SJSA1 (cell line): Measurements from ENCODE around the gene TOR1A. TPM values are rescaled to one million over a fixed set of nuclear protein-coding genes. Genes with fewer than 3 reads are reported as not detected.

Experiments
- DNase-seq, 2 experiments: peaks; one replicate each; pipeline ENCODE4 v3.0.0-alpha.2; 2015 to 2020; ENCODE audit warnings: low spot score in 2 of 2, low read depth in 1 of 2
- H3K27ac ChIP-seq: fragments of 250-450 bp; sonication (Bioruptor Pico); 2 replicates; pipeline ENCODE4 v1.5.1; 2020; ENCODE audit warnings: mild to moderate bottlenecking, moderate library complexity
- H3K27me3 ChIP-seq: fragments of 250-450 bp; sonication (Bioruptor Pico); replicated peaks from 2 replicates; pipeline ENCODE4 v1.5.1; 2020; ENCODE audit warnings: mild to moderate bottlenecking, moderate library complexity
- H3K36me3 ChIP-seq: fragments of 250-450 bp; sonication (Bioruptor Pico); 2 replicates; pipeline ENCODE4 v1.5.1; 2020; ENCODE audit warnings: mild to moderate bottlenecking
- H3K4me1 ChIP-seq: fragments of 250-450 bp; sonication (Bioruptor Pico); replicated peaks from 2 replicates; pipeline ENCODE4 v1.6.1; 2021; ENCODE audit warnings: mild to moderate bottlenecking
- H3K4me3 ChIP-seq: fragments of 250-450 bp; sonication (Bioruptor Pico); 2 replicates; pipeline ENCODE4 v1.5.1; 2020; ENCODE audit warnings: mild to moderate bottlenecking
- H3K9me3 ChIP-seq: fragments of 250-450 bp; sonication (Bioruptor Pico); replicated peaks from 2 replicates; pipeline ENCODE4 v1.5.1; 2020; ENCODE audit warnings: mild to moderate bottlenecking
- total RNA-seq: library from RNA; depleted of rRNA; stranded (reverse); fragments of >200 nt; shearing (Covaris generic); gene quantifications from 2 replicates; pipeline ENCODE4 v1.2.3, GENCODE V29; 2014

TOR1A gene
- total RNA-seq, 1 experiment from 2014 or later, result 42.8 TPM

DNA sequence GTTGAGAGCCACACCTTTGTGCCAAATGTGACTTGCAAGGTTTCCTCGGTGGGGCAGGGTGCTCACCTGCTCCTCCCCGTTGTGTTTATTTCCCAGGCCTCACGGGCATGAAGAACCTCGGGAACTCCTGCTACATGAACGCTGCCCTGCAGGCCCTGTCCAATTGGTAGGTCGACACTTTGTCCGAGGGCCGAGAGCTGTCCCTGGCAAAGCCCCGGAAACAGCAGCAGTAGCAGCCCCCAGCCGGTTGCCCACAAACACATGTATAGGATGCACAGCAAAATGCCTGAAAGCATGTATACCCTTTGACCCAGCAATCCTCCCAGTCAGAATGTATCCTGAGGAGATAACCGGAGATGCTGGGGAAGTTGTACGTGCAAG lies 37.5 kb upstream of the TOR1A start:
- DNase-seq, result no peak
- Histone ChIP-seq H3K36me3 (peaks cover 7% of the 10 kb centered on the region; the same call in 1 of the 2 replicates), H3K9me3 (no peaks in the 10 kb centered on the region)

DNA sequence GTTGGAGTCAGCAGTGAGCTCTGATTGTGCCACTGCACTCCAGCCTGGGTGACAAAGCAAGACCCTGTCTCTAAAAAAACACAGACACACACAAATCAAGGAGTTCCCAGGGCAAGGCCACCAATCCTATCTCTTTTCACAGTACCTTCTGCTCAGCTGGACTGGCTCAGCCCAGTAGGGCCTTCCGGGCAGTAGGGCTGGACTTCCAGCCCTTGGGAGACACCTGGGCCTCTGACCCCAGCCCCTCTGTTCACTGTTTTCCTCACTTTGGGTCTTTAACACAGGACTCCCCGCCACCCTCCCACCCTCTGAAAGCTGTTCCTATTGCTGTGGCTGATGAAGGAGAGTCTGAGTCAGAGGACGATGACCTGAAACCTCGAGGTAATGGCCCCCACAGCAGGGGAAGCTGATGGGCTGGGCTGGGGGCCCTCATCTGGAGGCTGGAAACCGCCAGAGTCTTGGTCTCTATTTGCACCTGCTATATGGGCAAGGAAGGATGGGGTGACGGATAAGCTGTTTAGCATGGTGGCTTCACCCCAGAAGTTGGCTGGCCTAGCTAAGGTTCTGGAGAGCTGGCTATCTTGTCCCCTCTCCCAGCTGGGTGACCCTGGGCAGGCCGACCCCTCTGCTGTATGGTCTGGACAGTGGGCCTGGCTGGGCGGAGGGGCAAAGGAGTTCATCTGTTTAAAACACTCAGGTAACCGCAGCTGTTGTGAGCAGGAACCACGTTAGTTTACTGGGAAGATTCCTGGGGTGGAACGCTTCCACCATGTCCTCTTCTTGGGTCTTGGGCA lies 36.9 kb upstream of the TOR1A start:
- DNase-seq, result no peak
- Histone ChIP-seq H3K4me1 (no peaks in the 10 kb centered on the region), H3K9me3 (no peaks in the 10 kb centered on the region), H3K27ac (no peak overlapping the region), H3K27me3 (no peaks in the 10 kb centered on the region), H3K4me3 (no peak overlapping the region), H3K36me3 (peaks cover 7% of the 10 kb centered on the region; the same call in 1 of the 2 replicates)

More for the DNA sequence above, 37.5 kb upstream of the TOR1A start:
- Histone ChIP-seq H3K27ac (no peak overlapping the region), H3K4me3 (no peak overlapping the region), H3K4me1 (no peaks in the 10 kb centered on the region), H3K27me3 (no peaks in the 10 kb centered on the region)

DNA sequence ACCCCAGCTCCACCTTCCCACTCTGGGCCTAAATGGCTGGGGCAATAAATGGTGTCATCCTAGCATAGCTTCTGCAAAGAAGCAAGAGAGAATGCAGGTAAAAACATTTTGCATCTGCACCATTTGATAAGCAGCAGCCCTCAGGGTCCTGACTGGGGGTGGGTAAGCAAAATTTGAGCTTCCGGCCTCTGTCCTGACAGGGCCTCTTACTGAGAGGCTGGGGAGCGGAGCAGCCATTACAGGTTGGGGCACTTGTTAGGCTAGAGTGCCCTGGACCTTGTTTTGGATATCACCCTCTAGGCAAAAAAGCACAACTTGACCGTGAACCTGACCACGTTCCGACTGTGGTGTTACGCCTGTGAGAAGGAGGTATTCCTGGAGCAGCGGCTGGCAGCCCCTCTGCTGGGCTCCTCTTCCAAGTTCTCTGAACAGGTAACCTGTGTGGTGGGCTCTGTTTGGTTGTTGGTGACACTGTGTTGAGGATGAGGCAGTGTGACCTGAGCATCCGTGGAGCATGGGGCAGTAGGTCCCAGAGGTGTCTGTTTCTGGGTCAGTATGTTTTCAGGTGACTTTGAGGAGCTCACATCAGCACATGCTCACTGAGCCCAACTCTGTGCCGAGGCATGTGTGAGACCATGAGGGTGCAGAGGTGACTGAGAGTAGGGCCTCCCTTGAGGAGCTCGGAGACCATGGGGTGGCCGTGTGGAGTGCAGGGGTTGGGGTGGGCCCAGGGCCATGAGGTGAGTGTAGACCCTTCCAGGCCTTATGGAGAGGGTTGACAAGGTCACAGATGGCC lies 34.4 kb upstream of the TOR1A start:
- no peak overlapping the region for H3K4me3 ChIP-seq
- peaks cover 9% of the 10 kb centered on the region; the same call in 1 of the 2 replicates for H3K36me3 ChIP-seq
- no peak overlapping the region for H3K27ac ChIP-seq
- no peak for DNase-seq
- no peaks in the 10 kb centered on the region for H3K4me1 ChIP-seq
- H3K27me3 ChIP-seq, result no peaks in the 10 kb centered on the region
- no peaks in the 10 kb centered on the region for H3K9me3 ChIP-seq

DNA sequence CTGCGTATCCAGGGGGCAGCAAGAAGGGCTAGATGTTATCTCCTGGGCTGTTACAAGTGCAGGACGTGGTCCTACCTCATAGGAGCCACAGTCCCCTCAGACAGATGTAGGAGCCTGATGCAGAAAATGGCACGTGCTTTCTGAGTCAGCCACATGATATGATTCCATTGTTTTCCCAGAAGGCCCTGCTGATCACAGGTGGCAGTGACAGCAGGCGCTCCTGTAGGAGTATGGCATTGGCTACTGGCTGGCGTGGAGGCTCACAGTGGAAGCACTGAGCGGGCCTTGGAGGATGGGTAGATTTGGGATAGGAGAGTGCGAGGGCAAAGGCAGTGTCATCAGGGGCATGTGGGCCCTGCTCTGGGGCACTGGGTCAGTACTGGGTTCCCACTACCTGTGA lies 33.3 kb upstream of the TOR1A start:
- no peaks in the 10 kb centered on the region for H3K4me1 ChIP-seq
- no peak overlapping the region for H3K27ac ChIP-seq
- no peak for DNase-seq
- H3K4me3 ChIP-seq, result no peak overlapping the region
- peaks cover 9% of the 10 kb centered on the region for H3K36me3 ChIP-seq
- no peaks in the 10 kb centered on the region for H3K9me3 ChIP-seq
- no peaks in the 10 kb centered on the region for H3K27me3 ChIP-seq

DNA sequence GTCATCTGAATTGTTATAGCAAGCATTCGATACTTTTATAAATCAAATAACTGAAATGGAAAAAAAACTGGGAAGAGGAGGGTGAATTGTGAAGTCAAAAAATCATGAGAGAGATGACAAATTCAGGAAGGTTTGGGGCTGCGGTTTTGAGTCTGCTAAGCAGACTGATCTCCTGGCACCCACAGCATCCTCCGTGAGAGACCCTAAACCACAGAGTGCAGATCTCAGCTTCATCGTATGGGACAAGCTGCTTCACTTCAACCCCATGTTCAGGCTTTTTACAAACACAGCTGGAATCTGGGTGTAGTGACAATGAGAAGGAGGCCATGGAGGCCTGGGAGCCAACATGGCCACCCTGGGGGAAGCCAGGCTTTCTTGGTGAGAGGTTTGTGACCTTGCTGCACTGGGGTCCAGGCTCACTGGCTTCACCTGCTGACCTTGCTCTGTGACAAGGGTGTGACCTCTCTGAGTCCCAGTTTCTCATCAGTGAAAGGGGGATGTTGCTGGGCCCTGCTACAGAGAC lies 30.7 kb upstream of the TOR1A start:
- Histone ChIP-seq H3K9me3 (no peaks in the 10 kb centered on the region), H3K36me3 (peaks cover 4% of the 10 kb centered on the region), H3K4me3 (no peak overlapping the region), H3K27me3 (no peaks in the 10 kb centered on the region), H3K27ac (no peak overlapping the region), H3K4me1 (no peaks in the 10 kb centered on the region)
- DNase-seq, result no peak

DNA sequence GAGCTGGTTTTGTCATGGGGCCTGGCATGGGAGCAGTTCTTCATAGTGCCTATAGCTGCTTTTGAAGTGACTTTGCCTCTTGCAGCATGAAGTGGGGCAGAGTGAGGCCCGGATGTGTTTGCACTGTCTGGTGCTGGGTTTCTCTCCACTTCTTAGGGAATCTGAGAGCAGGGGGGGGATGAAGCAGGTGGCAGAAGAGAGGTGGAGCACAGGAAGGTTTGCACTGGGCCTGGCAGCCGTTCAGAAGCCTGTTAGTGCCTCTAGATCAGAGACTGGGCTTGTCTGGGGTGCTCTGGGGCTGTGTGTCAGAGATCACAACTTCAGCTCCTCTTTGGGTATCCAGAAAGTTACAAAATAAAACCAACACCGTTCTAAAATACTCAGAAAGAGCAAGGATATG lies 29.7 kb upstream of the TOR1A start:
- H3K4me1 ChIP-seq, result no peaks in the 10 kb centered on the region
- peaks cover 4% of the 10 kb centered on the region for H3K36me3 ChIP-seq
- H3K27me3 ChIP-seq, result no peaks in the 10 kb centered on the region
- no peak overlapping the region for H3K27ac ChIP-seq
- no peak overlapping the region for H3K4me3 ChIP-seq
- no peaks in the 10 kb centered on the region for H3K9me3 ChIP-seq
- no peak for DNase-seq

DNA sequence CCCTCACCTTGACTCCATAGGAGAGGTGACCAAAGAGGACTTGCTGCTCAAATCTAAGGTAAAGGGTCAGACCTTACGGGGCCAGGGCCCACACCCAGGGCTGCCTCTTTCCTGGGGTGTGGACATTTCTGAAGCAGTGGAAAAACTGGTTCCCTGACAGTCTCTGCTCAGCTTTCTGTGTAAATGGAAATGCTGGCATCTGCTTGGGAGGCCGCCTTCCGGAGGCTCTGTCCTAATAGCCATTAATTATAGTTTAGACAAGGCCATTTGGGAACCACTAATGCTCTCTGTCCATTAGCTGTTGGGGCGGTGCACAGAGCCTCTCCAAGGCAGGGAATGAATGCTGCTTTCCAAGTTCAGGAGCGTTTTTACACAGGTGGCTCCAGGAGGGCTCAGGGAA lies 28.6 kb upstream of the TOR1A start:
- H3K27ac ChIP-seq, result no peak overlapping the region
- DNase-seq, result no peak
- peaks cover 4% of the 10 kb centered on the region for H3K36me3 ChIP-seq
- no peaks in the 10 kb centered on the region for H3K27me3 ChIP-seq
- no peaks in the 10 kb centered on the region for H3K9me3 ChIP-seq
- H3K4me3 ChIP-seq, result no peak overlapping the region
- no peaks in the 10 kb centered on the region for H3K4me1 ChIP-seq

DNA sequence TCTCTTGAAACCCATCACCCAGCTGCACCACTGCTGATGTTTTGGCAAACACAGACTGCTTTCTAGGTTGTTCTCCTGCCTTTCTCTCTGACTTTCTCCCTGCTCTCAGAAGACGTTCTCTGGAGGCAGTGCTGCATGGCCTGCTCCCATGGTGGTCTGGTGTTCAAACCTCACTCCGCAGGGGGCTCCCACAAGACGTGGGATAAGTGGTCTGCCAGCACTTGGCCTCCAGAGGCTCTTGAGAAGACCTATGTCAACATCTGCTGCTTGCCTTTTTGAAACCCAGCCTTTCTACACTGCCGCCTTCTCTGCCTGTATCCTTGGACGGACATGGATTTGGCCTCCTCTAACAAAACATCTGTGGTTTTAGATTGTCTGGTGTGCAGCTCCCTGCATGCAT lies 27.9 kb upstream of the TOR1A start:
- no peaks in the 10 kb centered on the region for H3K27me3 ChIP-seq
- H3K9me3 ChIP-seq, result no peaks in the 10 kb centered on the region
- no peaks in the 10 kb centered on the region for H3K4me1 ChIP-seq
- no peak overlapping the region for H3K27ac ChIP-seq
- H3K4me3 ChIP-seq, result no peak overlapping the region
- DNase-seq, result no peak
- peaks cover 4% of the 10 kb centered on the region for H3K36me3 ChIP-seq

DNA sequence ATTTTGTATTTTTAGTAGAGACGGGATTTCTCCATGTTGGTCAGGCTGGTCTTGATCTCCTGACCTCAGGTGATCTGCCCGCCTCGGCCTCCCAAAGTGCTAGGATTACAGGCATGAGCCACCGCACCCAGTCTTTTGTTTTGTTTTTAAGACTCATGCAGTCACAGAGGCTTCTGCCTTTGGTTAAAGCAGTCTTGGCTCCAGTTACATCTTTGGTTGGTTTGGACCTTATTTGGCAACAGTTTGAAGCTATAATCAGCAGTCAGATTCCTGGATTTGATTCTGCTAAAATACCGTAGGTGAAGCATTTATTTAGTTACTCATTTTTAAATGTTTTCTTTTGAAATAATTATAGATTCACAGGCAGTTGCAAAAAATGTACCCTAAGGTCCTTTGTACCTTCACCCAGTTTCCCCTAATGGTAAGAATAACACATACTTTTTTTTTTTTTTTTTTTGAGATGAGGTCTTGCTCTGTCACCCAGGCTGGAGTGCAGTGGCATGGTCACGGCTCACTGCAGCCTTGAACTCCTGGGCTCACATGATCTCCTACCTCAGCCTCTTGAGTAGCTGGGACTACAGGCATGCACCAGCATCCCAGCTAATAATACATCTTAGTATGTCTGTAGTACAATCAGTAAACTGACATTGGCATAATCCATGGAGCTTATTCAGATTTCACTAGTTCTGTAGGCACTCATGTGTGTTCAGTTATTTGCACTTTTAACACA lies 27.1 kb upstream of the TOR1A start:
- Histone ChIP-seq H3K27ac (no peak overlapping the region), H3K4me3 (no peak overlapping the region), H3K4me1 (no peaks in the 10 kb centered on the region), H3K27me3 (no peaks in the 10 kb centered on the region), H3K9me3 (no peaks in the 10 kb centered on the region), H3K36me3 (peaks cover 4% of the 10 kb centered on the region)
- no peak for DNase-seq

DNA sequence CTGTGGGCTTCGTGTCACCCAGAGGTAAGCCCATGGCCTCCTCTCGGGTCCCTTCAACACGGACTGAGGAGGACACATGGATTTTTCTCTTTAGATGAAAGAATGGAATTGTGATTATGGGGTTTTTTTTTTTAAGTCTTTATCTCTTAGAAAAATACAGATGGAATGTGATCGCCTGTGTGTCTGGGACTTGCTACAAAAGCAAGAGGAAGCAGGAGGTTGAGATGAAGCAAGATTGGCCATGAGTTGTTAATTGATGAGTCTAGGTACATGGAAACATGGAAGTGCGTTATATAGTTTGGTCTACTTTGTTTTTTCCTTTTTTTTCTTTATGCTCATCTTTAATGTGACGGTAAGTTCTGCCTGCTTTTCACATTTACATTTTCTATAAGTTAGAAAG lies 26.0 kb upstream of the TOR1A start:
- DNase-seq, result no peak
- Histone ChIP-seq H3K9me3 (no peaks in the 10 kb centered on the region), H3K27me3 (no peaks in the 10 kb centered on the region; the same call in 1 of the 2 replicates), H3K36me3 (peaks cover 4% of the 10 kb centered on the region), H3K27ac (no peak overlapping the region), H3K4me3 (no peak overlapping the region), H3K4me1 (no peaks in the 10 kb centered on the region)

DNA sequence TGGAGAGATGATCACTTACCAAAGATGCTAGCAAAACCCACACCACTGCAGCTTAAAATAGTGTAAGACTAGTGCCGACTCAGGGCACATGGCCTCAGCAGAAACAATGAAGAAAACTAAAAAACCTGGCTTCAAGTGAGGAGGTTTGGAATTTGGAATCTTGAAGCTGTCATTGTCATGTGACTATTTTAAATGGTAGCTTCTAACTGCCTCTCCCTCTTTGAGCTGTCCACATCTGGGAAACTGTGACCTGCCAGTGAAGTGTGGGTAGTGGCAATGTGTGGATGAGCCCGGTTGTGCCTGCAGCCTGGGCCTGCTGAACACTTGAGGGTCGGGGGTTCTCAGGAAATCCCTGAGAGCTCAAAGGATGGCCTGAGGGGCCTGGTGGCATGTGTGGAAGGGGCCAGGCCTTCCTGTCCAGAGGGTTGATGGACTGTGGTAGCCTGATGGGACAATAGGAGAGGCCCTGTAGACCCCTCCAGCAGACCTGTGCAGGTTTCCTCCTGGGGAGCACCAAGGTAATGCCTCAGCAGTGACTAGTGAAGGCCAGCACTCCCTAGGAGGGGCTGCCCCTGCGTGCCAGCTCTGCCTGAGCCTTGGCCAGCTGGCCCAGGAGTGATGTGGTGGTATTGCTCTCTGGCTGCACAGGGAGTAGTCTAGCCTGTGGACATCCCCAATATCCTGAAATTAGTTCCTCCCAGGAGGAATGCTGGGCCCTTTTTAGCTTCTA lies 24.9 kb upstream of the TOR1A start:
- Histone ChIP-seq H3K36me3 (peaks cover under 1% of the 10 kb centered on the region), H3K27ac (no peak overlapping the region), H3K27me3 (no peaks in the 10 kb centered on the region; the same call in 1 of the 2 replicates), H3K4me3 (no peak overlapping the region), H3K4me1 (no peaks in the 10 kb centered on the region), H3K9me3 (no peaks in the 10 kb centered on the region)
- no peak for DNase-seq

DNA sequence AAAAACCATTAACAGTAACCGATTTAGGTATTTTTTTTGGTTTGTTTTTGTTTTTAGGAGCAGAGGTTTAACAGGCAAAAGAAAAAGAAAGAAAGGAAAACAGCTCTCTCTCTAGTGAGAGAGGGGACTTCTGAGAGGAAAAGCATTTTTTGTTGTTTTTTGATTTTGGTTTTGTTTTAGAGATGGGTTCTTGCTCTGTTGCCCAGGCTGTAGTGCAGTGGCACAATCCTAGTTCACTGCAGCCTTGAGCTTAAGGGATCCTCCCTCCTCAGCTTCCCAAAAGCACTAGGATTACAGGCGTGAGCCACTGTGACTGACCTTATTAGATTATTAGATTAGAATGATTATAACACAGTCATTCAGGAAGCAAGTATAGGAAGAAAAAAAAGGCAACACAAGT lies 21.4 kb upstream of the TOR1A start:
- Histone ChIP-seq H3K9me3 (no peaks in the 10 kb centered on the region), H3K27ac (no peak overlapping the region), H3K4me3 (no peak overlapping the region), H3K4me1 (no peaks in the 10 kb centered on the region), H3K27me3 (no peaks in the 10 kb centered on the region; the same call in 1 of the 2 replicates), H3K36me3 (no peaks in the 10 kb centered on the region)
- DNase-seq, result no peak

DNA sequence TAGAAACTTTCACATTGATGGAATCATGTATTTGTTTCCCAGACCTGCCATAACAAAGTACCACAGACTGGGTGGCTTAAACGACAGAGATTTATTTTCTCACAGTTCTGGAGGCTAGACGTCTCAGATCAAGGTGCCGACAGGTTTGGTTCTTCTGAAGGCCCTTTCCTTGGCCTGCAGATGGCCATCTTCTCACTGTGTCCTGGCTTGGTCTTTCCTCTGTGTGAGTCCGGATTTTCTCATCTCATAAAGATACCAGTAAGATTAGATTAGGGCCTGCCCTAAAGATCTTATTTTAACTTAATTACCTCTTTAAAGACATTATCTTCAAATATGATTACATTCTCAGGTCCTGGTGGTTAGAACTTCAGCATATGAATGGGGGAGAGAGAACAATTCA lies 17.1 kb upstream of the TOR1A start:
- no peaks in the 10 kb centered on the region; the same call in 1 of the 2 replicates for H3K27me3 ChIP-seq
- H3K4me3 ChIP-seq, result no peak overlapping the region
- no peaks in the 10 kb centered on the region for H3K36me3 ChIP-seq
- no peaks in the 10 kb centered on the region for H3K9me3 ChIP-seq
- H3K4me1 ChIP-seq, result peaks cover 16% of the 10 kb centered on the region
- DNase-seq, result no peak
- no peak overlapping the region for H3K27ac ChIP-seq
